GM12872 (cell line): ENCODE measurements around the gene KCNH4.

Experiments
- CTCF ChIP-seq: IDR thresholded peaks from 3 replicates; pipeline ENCODE4 v1.5.1; 2011; ENCODE audit warnings: low read depth, mild to moderate bottlenecking, low read length, moderate library complexity; ENCODE audit not compliant: insufficient read depth

KCNH4 gene

GRCh38 chr17:42183741-42184711 is 3.1 kb upstream of the KCNH4 start:
- TF ChIP-seq CTCF: peak; percentile 87

- TF ChIP-seq CTCF: no peak
Measured at GRCh38 chr17:42182927-42183734, 2.2 kb upstream of the KCNH4 start.

- no peak for TF ChIP-seq CTCF
Measured at GRCh38 chr17:42181851-42182207, 887 bp upstream of the KCNH4 start.

GRCh38 chr17:42180411-42180921 is 476 bp downstream of the KCNH4 start:
- TF ChIP-seq CTCF: no peak

DNA sequence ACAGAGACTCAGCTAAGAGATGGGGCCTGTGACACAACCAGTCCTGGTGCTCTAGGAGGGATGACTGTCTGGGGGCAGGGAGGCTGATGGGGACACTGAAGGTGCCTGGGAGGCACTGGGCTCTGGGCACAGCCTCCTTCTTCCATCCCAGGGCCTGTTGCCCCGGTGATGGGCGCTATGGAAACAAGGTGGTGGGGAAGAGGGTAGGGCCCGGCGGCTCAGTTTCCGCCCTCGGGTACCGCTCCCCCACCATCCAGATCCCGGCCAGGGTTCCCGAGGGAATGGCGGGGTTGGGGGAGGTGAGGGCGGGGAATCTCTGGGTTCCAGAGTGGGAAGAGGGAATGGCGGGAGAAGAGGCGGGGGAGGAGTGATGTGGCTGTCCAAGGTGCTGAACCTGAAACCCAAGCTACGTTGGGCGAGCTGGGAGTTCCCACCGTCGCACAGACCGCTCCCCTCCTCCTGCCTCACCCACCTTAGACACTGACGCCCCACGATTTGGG is 981 bp downstream of the KCNH4 start:
- no peak for TF ChIP-seq CTCF

- no peak for TF ChIP-seq CTCF
Measured at GRCh38 chr17:42179335-42179734, 1.6 kb downstream of the KCNH4 start.

GRCh38 chr17:42178817-42179216 is 2.1 kb downstream of the KCNH4 start:
- TF ChIP-seq CTCF: no peak
